Measurements from ENCODE around the gene GUCA2B. TPM values are rescaled to one million over a fixed set of nuclear protein-coding genes. Genes with fewer than 3 reads are reported as not detected.
A peak's percentile ranks its signal among the peaks of the same experiment; 100 is the strongest.

GUCA2B gene
- total and polyA plus RNA-seq, 4 experiments from 2014 or later = not detected

GRCh38 chr1:42172381-42173133, 19.3 kb downstream of the GUCA2B start:
- Mint-ChIP-seq H3K9me3 (peaks cover 0 to 3% (median 0%) of the 10 kb centered on the region in 8 donors), H3K4me3 (no peak overlapping the region), H3K27ac (no peak overlapping the region), H3K27me3 (no peaks in the 10 kb centered on the region), H3K4me1 (peaks cover 0 to 4% (median 1%) of the 10 kb centered on the region in 4 donors), H3K36me3 (peaks cover 3% of the 10 kb centered on the region in 2 donors)
- ChIA-PET POLR2A (ENCODE audit: partially characterized antibody) (interaction anchor here (1.2 to 1.4 kb wide), 2 partner anchors 11 to 369 kb away, joined by 3 to 8 read pairs; no protein-coding TSS in a partner anchor), CTCF (ENCODE audit: partially characterized antibody) (interaction anchor here (0.9 to 6.2 kb wide), 26 partner anchors 10 to 598 kb away, joined by 3 to 60 read pairs (median 6); partner anchors contain the start of genes FOXJ3 and GUCA2A)
- Histone ChIP-seq H3K4me1 (ENCODE audit: insufficient read depth, low read length) (no peaks in the 10 kb centered on the region), H3K36me3 (ENCODE audit: insufficient read depth, low read length) (no peaks in the 10 kb centered on the region), H3K4me3 (ENCODE audit: low read length in 2 of 2) (no peak overlapping the region), H3K9me3 (ENCODE audit: control insufficient read depth in 1 of 2, low read length in 2 of 2) (no peaks in the 10 kb centered on the region), H3K27ac (ENCODE audit: low read depth, low read length) (no peak overlapping the region), H3K27me3 (ENCODE audit: insufficient read depth, low read length) (no peaks in the 10 kb centered on the region)
- intact Hi-C loops (cut with micrococcal nuclease) = loop anchor here (1.0 kb wide), 1 partner anchor 25 kb away; no protein-coding TSS in a partner anchor
- DNase-seq = no peak

DNA sequence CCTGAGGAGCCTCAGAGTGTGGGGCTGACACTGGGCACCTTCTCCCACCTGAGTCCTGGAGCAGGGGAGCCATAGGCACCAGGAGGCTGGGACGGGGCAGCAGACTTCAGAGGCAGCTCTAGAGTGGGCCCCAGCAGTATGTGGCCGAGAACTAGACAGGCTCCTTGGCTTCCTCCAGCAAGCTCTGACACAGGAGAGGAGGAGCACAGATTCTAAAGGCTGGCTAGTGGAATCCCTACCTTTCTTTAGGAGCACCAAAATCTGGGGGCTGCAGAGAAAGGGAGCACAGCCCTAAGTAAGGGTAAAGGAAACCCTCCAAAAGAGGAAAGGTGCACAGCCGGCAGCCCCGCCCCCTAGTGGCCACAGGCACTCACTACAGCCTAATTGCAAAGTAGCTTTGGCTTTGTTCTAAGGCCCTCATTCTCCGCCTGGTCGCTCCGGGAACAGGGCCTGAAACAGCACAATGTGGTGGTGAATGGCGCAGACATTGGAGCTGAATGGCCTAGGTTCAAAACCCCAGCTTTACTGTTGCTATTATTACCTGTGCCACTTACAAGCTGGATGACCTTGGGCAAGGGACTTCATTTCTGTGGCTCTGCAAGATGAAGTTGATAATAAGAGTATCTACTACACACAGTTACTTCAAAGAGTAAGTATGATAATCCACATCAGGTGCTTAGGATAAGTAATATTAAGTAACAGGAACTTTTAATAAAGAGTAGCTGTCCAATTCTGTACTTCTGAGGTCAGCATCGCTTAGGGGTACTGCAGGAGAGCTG, 20.1 kb downstream of the GUCA2B start:
- Histone ChIP-seq H3K4me1 (ENCODE audit: insufficient read depth, low read length) (no peaks in the 10 kb centered on the region), H3K9me3 (ENCODE audit: control insufficient read depth in 1 of 2, low read length in 2 of 2) (no peaks in the 10 kb centered on the region), H3K27me3 (ENCODE audit: insufficient read depth, low read length) (no peaks in the 10 kb centered on the region), H3K36me3 (ENCODE audit: insufficient read depth, low read length) (no peaks in the 10 kb centered on the region), H3K27ac (ENCODE audit: low read depth, low read length) (no peak overlapping the region), H3K4me3 (ENCODE audit: low read length in 2 of 2) (no peak overlapping the region)
- H3K4me1 Mint-ChIP-seq = peaks cover 0 to 4% (median 1%) of the 10 kb centered on the region in 4 donors
- DNase-seq = peak; percentile 46 to 60 (median 52)
- H3K4me3 Mint-ChIP-seq = no peak overlapping the region
- ChIA-PET POLR2A (ENCODE audit: partially characterized antibody) (interaction anchor here (1.1 to 1.5 kb wide), 4 partner anchors 10 to 600 kb away, joined by 3 to 8 read pairs (median 3); partner anchors contain the start of gene PPCS), CTCF (ENCODE audit: partially characterized antibody) (interaction anchor here (0.6 to 6.2 kb wide), 61 partner anchors 10 to 1922 kb away, joined by 3 to 60 read pairs (median 4); partner anchors contain the start of genes FOXJ3 and GUCA2A)
- H3K27me3 Mint-ChIP-seq = no peaks in the 10 kb centered on the region
- peak overlapping the region in 2 of 7 donors; percentile 45 to 55 for H3K27ac Mint-ChIP-seq
- H3K36me3 Mint-ChIP-seq = peaks cover 3 to 7% of the 10 kb centered on the region in 2 donors
- intact Hi-C loops (cut with micrococcal nuclease) = loop anchor here (1.0 kb wide), 1 partner anchor 26 kb away; no protein-coding TSS in a partner anchor
- peaks cover 0 to 3% (median 0%) of the 10 kb centered on the region in 8 donors for H3K9me3 Mint-ChIP-seq

- intact Hi-C loops (cut with micrococcal nuclease) = loop anchor here (1.0 kb wide), 1 partner anchor 27 kb away; no protein-coding TSS in a partner anchor
- no peak overlapping the region for H3K27ac ChIP-seq (ENCODE audit: low read depth, low read length)
- Mint-ChIP-seq H3K9me3 (peaks cover 0 to 3% (median 0%) of the 10 kb centered on the region in 8 donors), H3K4me3 (no peak overlapping the region), H3K27ac (peak overlapping the region in 2 of 7 donors; percentile 45 to 55), H3K27me3 (no peaks in the 10 kb centered on the region), H3K4me1 (peaks cover 0 to 4% (median 1%) of the 10 kb centered on the region in 4 donors), H3K36me3 (peaks cover 3 to 8% of the 10 kb centered on the region in 2 donors)
- POLR2A ChIA-PET (ENCODE audit: partially characterized antibody) = interaction anchor here (1.1 to 1.5 kb wide), 4 partner anchors 9 to 601 kb away, joined by 3 to 8 read pairs (median 3); partner anchors contain the start of gene PPCS
- CTCF ChIA-PET (ENCODE audit: partially characterized antibody) = interaction anchor here (0.6 to 6.2 kb wide), 60 partner anchors 9 to 658 kb away, joined by 3 to 60 read pairs (median 4); partner anchors contain the start of genes CCDC30, FOXJ3 and GUCA2A
- no peaks in the 10 kb centered on the region for H3K4me1 ChIP-seq (ENCODE audit: insufficient read depth, low read length)
- H3K4me3 ChIP-seq (ENCODE audit: low read length in 2 of 2) = no peak overlapping the region
- no peaks in the 10 kb centered on the region for H3K9me3 ChIP-seq (ENCODE audit: control insufficient read depth in 1 of 2, low read length in 2 of 2)
- H3K36me3 ChIP-seq (ENCODE audit: insufficient read depth, low read length) = peaks cover 1% of the 10 kb centered on the region
- no peak for DNase-seq
- no peaks in the 10 kb centered on the region for H3K27me3 ChIP-seq (ENCODE audit: insufficient read depth, low read length)
Measured at GRCh38 chr1:42173961-42174735, 20.9 kb downstream of the GUCA2B start.

- Mint-ChIP-seq H3K9me3 (peaks cover 0 to 3% (median 0%) of the 10 kb centered on the region in 8 donors), H3K27me3 (no peaks in the 10 kb centered on the region), H3K36me3 (peaks cover 8 to 18% of the 10 kb centered on the region in 2 donors), H3K4me3 (no peak overlapping the region), H3K4me1 (peaks cover 0 to 4% (median 1%) of the 10 kb centered on the region in 4 donors), H3K27ac (peak overlapping the region in 1 of 7 donors; percentile 8)
- Histone ChIP-seq H3K4me1 (ENCODE audit: insufficient read depth, low read length) (no peaks in the 10 kb centered on the region), H3K27me3 (ENCODE audit: insufficient read depth, low read length) (no peaks in the 10 kb centered on the region), H3K9me3 (ENCODE audit: control insufficient read depth in 1 of 2, low read length in 2 of 2) (no peaks in the 10 kb centered on the region), H3K36me3 (ENCODE audit: insufficient read depth, low read length) (peaks cover 11% of the 10 kb centered on the region), H3K27ac (ENCODE audit: low read depth, low read length) (no peak overlapping the region), H3K4me3 (ENCODE audit: low read length in 2 of 2) (no peak overlapping the region)
- intact Hi-C loops (cut with micrococcal nuclease) = loop anchor here (5.0 kb wide), 1 partner anchor 287 kb away; the partner anchor contains the start of gene CCDC30
- CTCF ChIA-PET (ENCODE audit: partially characterized antibody) = interaction anchor here (0.9 to 6.2 kb wide), 7 partner anchors 12 to 601 kb away, joined by 3 to 60 read pairs (median 8); partner anchors contain the start of genes CCDC30 and GUCA2A
- POLR2A ChIA-PET (ENCODE audit: partially characterized antibody) = interaction anchor here (1.1 kb wide), 1 partner anchor 11 kb away, joined by 3 read pairs; no protein-coding TSS in a partner anchor
- no peak for DNase-seq
Measured at GRCh38 chr1:42175314-42176054, 22.3 kb downstream of the GUCA2B start.

GRCh38 chr1:42176902-42177519, 23.8 kb downstream of the GUCA2B start:
- Histone ChIP-seq H3K9me3 (ENCODE audit: control insufficient read depth in 1 of 2, low read length in 2 of 2) (no peaks in the 10 kb centered on the region), H3K4me1 (ENCODE audit: insufficient read depth, low read length) (no peaks in the 10 kb centered on the region), H3K27me3 (ENCODE audit: insufficient read depth, low read length) (no peaks in the 10 kb centered on the region), H3K27ac (ENCODE audit: low read depth, low read length) (no peak overlapping the region), H3K4me3 (ENCODE audit: low read length in 2 of 2) (no peak overlapping the region), H3K36me3 (ENCODE audit: insufficient read depth, low read length) (peaks cover 16% of the 10 kb centered on the region)
- Mint-ChIP-seq H3K4me1 (peaks cover 0 to 7% (median 2%) of the 10 kb centered on the region in 4 donors), H3K27ac (peak overlapping the region in 4 of 7 donors; percentile 5 to 73 (median 37)), H3K9me3 (peaks cover 0 to 5% (median 0%) of the 10 kb centered on the region in 8 donors), H3K27me3 (no peaks in the 10 kb centered on the region), H3K36me3 (peaks cover 12 to 31% of the 10 kb centered on the region in 2 donors), H3K4me3 (no peak overlapping the region)
- ChIA-PET POLR2A (ENCODE audit: partially characterized antibody) (no interaction called here), CTCF (ENCODE audit: partially characterized antibody) (interaction anchor here (1.0 to 6.2 kb wide), 5 partner anchors 7 to 368 kb away, joined by 3 to 52 read pairs (median 5); partner anchors contain the start of gene GUCA2A)
- DNase-seq = peak in 4 of 5 donors; percentile 30 to 36 (median 32)
- intact Hi-C loops (cut with micrococcal nuclease) = loop anchor here (1.0 to 5.0 kb wide), 2 partner anchors 158 to 285 kb away; partner anchors contain the start of genes CCDC30 and FOXJ3
